ENCODE measurements around the gene CGAS. TPM values are rescaled to one million over a fixed set of nuclear protein-coding genes. Genes with fewer than 3 reads are reported as not detected.

Gene CGAS
- total and polyA plus RNA-seq, 2 experiments from 2014 or later, result 8.3 to 12.7 TPM

GRCh38 chr6:73443555-73443954 lies 8.5 kb downstream of the CGAS start:
- H3K27me3 Mint-ChIP-seq (ENCODE audit: insufficient read depth, low read depth, poor library complexity), result peaks cover 1% of the 10 kb centered on the region
- Histone ChIP-seq H3K27ac (ENCODE audit: low read depth) (no peak overlapping the region), H4K20me1 (replicated peaks; ENCODE audit: insufficient read depth) (peaks cover 9% of the 10 kb centered on the region; the same call in 1 of the 2 replicates), H3K79me2 (replicated peaks; ENCODE audit: insufficient read depth) (peaks cover 29% of the 10 kb centered on the region), H3K36me3 (ENCODE audit: insufficient read depth) (peaks cover 24% of the 10 kb centered on the region; the same call in 1 of the 2 replicates), H3K4me2 (no peak overlapping the region), H3K27me3 (ENCODE audit: insufficient read depth) (no peaks in the 10 kb centered on the region), H2AFZ (no peak overlapping the region), H3F3A (replicated peaks; ENCODE audit: low read depth) (0 out of 2 replicates have a peak, but pooled peaks cover 7% of the 10 kb centered on the region), H3K9me2 (ENCODE audit: insufficient read depth) (no peaks in the 10 kb centered on the region), H3K4me3 (no peak overlapping the region), H3K4me1 (ENCODE audit: insufficient read depth) (no peaks in the 10 kb centered on the region)
- no peaks in the 10 kb centered on the region for H3K9me3 Mint-ChIP-seq
- no peaks in the 10 kb centered on the region for H3K4me1 Mint-ChIP-seq
- TF ChIP-seq CREB1 (CRISPR knock-in tag; IDR thresholded peaks at IDR 0.05; ENCODE audit: low read depth) (no peak), JUNB (IDR thresholded peaks at IDR 0.05; ENCODE audit: unreplicated experiment) (no peak), NANOG (IDR thresholded peaks at IDR 0.05; ENCODE audit: borderline replicate concordance) (no peak), POLR2AphosphoS5 (IDR thresholded peaks at IDR 0.05; ENCODE audit: low read depth) (no peak), STAT1 (IDR thresholded peaks at IDR 0.05; ENCODE audit: unreplicated experiment) (no peak), ZNF114 (CRISPR knock-in tag; IDR thresholded peaks at IDR 0.05) (no peak), EZH2phosphoT487 (IDR thresholded peaks at IDR 0.05; ENCODE audit: unreplicated experiment) (no peak)
- TF ChIP-seq, protein P1, sequence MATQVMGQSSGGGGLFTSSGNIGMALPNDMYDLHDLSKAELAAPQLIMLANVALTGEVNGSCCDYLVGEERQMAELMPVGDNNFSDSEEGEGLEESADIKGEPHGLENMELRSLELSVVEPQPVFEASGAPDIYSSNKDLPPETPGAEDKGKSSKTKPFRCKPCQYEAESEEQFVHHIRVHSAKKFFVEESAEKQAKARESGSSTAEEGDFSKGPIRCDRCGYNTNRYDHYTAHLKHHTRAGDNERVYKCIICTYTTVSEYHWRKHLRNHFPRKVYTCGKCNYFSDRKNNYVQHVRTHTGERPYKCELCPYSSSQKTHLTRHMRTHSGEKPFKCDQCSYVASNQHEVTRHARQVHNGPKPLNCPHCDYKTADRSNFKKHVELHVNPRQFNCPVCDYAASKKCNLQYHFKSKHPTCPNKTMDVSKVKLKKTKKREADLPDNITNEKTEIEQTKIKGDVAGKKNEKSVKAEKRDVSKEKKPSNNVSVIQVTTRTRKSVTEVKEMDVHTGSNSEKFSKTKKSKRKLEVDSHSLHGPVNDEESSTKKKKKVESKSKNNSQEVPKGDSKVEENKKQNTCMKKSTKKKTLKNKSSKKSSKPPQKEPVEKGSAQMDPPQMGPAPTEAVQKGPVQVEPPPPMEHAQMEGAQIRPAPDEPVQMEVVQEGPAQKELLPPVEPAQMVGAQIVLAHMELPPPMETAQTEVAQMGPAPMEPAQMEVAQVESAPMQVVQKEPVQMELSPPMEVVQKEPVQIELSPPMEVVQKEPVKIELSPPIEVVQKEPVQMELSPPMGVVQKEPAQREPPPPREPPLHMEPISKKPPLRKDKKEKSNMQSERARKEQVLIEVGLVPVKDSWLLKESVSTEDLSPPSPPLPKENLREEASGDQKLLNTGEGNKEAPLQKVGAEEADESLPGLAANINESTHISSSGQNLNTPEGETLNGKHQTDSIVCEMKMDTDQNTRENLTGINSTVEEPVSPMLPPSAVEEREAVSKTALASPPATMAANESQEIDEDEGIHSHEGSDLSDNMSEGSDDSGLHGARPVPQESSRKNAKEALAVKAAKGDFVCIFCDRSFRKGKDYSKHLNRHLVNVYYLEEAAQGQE (IDR thresholded peaks at IDR 0.05; ENCODE audit: unreplicated experiment), result no peak
- TF ChIP-seq, protein P2, sequence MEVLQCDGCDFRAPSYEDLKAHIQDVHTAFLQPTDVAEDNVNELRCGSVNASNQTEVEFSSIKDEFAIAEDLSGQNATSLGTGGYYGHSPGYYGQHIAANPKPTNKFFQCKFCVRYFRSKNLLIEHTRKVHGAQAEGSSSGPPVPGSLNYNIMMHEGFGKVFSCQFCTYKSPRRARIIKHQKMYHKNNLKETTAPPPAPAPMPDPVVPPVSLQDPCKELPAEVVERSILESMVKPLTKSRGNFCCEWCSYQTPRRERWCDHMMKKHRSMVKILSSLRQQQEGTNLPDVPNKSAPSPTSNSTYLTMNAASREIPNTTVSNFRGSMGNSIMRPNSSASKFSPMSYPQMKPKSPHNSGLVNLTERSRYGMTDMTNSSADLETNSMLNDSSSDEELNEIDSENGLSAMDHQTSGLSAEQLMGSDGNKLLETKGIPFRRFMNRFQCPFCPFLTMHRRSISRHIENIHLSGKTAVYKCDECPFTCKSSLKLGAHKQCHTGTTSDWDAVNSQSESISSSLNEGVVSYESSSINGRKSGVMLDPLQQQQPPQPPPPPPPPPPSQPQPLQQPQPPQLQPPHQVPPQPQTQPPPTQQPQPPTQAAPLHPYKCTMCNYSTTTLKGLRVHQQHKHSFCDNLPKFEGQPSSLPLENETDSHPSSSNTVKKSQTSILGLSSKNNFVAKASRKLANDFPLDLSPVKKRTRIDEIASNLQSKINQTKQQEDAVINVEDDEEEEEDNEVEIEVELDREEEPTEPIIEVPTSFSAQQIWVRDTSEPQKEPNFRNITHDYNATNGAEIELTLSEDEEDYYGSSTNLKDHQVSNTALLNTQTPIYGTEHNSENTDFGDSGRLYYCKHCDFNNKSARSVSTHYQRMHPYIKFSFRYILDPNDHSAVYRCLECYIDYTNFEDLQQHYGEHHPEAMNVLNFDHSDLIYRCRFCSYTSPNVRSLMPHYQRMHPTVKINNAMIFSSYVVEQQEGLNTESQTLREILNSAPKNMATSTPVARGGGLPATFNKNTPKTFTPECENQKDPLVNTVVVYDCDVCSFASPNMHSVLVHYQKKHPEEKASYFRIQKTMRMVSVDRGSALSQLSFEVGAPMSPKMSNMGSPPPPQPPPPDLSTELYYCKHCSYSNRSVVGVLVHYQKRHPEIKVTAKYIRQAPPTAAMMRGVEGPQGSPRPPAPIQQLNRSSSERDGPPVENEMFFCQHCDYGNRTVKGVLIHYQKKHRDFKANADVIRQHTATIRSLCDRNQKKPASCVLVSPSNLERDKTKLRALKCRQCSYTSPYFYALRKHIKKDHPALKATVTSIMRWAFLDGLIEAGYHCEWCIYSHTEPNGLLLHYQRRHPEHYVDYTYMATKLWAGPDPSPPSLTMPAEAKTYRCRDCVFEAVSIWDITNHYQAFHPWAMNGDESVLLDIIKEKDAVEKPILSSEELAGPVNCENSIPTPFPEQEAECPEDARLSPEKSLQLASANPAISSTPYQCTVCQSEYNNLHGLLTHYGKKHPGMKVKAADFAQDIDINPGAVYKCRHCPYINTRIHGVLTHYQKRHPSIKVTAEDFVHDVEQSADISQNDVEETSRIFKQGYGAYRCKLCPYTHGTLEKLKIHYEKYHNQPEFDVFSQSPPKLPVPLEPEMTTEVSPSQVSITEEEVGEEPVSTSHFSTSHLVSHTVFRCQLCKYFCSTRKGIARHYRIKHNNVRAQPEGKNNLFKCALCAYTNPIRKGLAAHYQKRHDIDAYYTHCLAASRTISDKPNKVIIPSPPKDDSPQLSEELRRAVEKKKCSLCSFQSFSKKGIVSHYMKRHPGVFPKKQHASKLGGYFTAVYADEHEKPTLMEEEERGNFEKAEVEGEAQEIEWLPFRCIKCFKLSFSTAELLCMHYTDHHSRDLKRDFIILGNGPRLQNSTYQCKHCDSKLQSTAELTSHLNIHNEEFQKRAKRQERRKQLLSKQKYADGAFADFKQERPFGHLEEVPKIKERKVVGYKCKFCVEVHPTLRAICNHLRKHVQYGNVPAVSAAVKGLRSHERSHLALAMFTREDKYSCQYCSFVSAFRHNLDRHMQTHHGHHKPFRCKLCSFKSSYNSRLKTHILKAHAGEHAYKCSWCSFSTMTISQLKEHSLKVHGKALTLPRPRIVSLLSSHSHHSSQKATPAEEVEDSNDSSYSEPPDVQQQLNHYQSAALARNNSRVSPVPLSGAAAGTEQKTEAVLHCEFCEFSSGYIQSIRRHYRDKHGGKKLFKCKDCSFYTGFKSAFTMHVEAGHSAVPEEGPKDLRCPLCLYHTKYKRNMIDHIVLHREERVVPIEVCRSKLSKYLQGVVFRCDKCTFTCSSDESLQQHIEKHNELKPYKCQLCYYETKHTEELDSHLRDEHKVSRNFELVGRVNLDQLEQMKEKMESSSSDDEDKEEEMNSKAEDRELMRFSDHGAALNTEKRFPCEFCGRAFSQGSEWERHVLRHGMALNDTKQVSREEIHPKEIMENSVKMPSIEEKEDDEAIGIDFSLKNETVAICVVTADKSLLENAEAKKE (CRISPR knock-in tag; IDR thresholded peaks at IDR 0.05), result no peak
- TF ChIP-seq, protein P3, sequence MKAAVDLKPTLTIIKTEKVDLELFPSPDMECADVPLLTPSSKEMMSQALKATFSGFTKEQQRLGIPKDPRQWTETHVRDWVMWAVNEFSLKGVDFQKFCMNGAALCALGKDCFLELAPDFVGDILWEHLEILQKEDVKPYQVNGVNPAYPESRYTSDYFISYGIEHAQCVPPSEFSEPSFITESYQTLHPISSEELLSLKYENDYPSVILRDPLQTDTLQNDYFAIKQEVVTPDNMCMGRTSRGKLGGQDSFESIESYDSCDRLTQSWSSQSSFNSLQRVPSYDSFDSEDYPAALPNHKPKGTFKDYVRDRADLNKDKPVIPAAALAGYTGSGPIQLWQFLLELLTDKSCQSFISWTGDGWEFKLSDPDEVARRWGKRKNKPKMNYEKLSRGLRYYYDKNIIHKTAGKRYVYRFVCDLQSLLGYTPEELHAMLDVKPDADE (IDR thresholded peaks at IDR 0.05), result no peak
- TF ChIP-seq, protein P4, sequence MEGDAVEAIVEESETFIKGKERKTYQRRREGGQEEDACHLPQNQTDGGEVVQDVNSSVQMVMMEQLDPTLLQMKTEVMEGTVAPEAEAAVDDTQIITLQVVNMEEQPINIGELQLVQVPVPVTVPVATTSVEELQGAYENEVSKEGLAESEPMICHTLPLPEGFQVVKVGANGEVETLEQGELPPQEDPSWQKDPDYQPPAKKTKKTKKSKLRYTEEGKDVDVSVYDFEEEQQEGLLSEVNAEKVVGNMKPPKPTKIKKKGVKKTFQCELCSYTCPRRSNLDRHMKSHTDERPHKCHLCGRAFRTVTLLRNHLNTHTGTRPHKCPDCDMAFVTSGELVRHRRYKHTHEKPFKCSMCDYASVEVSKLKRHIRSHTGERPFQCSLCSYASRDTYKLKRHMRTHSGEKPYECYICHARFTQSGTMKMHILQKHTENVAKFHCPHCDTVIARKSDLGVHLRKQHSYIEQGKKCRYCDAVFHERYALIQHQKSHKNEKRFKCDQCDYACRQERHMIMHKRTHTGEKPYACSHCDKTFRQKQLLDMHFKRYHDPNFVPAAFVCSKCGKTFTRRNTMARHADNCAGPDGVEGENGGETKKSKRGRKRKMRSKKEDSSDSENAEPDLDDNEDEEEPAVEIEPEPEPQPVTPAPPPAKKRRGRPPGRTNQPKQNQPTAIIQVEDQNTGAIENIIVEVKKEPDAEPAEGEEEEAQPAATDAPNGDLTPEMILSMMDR (conservative IDR thresholded peaks at IDR 0.05; ENCODE audit: low read depth in 2 of 2), result no peak
- H3K36me3 Mint-ChIP-seq (ENCODE audit: low read depth), result peaks cover 6% of the 10 kb centered on the region
- no peak overlapping the region for H3K27ac Mint-ChIP-seq
- no peak for ATAC-seq
- H3K4me3 Mint-ChIP-seq, result no peak overlapping the region
- no peak for DNase-seq (ENCODE audit: low spot score)

All from GM23338 (cell line).